SK-N-MC (cell line): ENCODE data around the gene EHBP1.
A peak's percentile ranks its signal among the peaks of the same experiment; 100 is the strongest.

Experiments used
- EZH2 ChIP-seq: fragments of 200-600 bp; sonication (generic); IDR thresholded peaks from one replicate; pipeline ENCODE4 v1.6.1; 2017; ENCODE audit warnings: antibody characterized with exemption
- FOXP2 ChIP-seq: optimal IDR thresholded peaks from 2 replicates; pipeline ENCODE3; 2011; ENCODE audit warnings: mild to moderate bottlenecking, moderate library complexity; ENCODE audit not compliant: insufficient read depth; ENCODE audit errors: extremely low read length, control extremely low read depth
- POLR2AphosphoS5 ChIP-seq: IDR thresholded peaks from 2 replicates; pipeline ENCODE4 v1.6.1; 2012; ENCODE audit warnings: mild to moderate bottlenecking, low read depth, low read length, borderline replicate concordance

DNA sequence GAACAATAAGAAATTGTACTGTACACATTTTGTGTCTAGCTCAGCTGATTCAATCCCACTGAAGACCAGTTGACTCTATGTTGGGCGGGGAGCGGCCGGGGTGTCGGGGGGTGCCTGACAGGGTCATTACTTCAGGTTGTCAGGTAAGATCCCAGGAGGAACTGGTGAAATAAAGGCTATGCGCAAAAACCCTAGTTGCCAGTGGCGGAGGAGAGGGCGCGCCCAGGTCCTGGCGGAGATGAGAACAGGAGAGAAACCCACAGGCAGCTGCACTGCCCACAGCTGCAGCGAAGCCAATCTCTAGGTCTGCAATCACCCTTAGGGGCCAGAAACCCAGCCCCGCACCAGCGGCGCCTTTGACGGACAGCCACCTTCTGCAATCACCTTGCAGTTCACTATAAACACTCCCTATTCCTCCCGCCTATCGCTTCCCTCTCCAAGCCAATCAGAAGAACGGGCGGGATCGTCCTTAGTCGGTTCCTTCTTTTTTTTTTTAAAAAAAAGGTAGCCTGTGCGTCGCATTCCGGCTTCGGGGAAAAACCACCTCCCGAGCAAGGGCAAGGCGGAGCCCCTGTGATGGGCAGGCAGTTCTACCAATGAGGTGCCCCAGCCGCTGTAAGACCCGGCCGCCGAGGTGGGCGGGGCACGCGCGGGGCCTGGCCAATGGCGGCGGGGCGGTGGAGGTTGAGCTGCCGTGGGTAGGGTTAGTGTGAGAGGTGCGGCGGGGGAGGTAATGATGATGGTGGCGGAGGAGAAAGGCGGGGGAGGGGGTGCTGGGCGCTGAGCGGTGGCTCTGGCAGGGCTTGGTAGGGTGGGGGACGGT, at the start of gene EHBP1:
- TF ChIP-seq EZH2, result no peak
- TF ChIP-seq POLR2AphosphoS5, result peak; percentile 84
- TF ChIP-seq FOXP2, result peak; percentile 68
